Uterus (tissue), 4 donors: ENCODE data around the gene GIPC3. TPM values are rescaled to one million over a fixed set of nuclear protein-coding genes. Genes with fewer than 3 reads are reported as not detected.
"Not testable (repeated sequence)": the region's sequence is repeated elsewhere in the genome, so short reads cannot be mapped to it uniquely, and the experiment has no call there.

Experiments used
- DNase-seq, 2 donors: peaks; one replicate each; pipeline ENCODE4 v3.0.0-alpha.2; 2019 to 2020
- H3K27ac ChIP-seq, 2 donors: fragments of 200-600 bp; sonication (generic); 1 replicate in 1 of 2; 2 replicates in 1 of 2; pipeline ENCODE4 v1.5.1; 2016 to 2018
- H3K27me3 ChIP-seq, 2 donors: fragments of 200-600 bp; sonication (generic); one replicate each; pipeline ENCODE4 v1.5.1; 2018 to 2019; ENCODE audit warnings: control low read depth in 1 of 2
- H3K36me3 ChIP-seq, 2 donors: fragments of 200-600 bp; sonication (generic); one replicate each; pipeline ENCODE4 v1.5.1; 2019; ENCODE audit warnings: control low read depth in 1 of 2
- H3K4me1 ChIP-seq, 2 donors: fragments of 200-600 bp; sonication (generic); one replicate each; pipeline ENCODE4 v1.5.1; 2018 to 2019; ENCODE audit warnings: control low read depth in 1 of 2
- H3K4me3 ChIP-seq, 2 donors: fragments of 200-600 bp; sonication (generic); 1 replicate in 1 of 2; 2 replicates in 1 of 2; pipeline ENCODE4 v1.5.1; 2018 to 2019; ENCODE audit warnings: mild to moderate bottlenecking in 1 of 2
- H3K9me3 ChIP-seq, 2 donors: fragments of 200-600 bp; sonication (generic); one replicate each; pipeline ENCODE4 v1.5.1; 2019; ENCODE audit warnings: control low read depth in 1 of 2
- CTCF ChIP-seq, 4 experiments: fragments of 200-600 bp in 2 of 4; fragments of 450-650 bp in 2 of 4; sonication (generic) in 2 of 4; IDR thresholded peaks; one replicate each; pipeline ENCODE4 v1.5.1; 2016 to 2019; ENCODE audit warnings: antibody characterized with exemption in 4 of 4, mild to moderate bottlenecking in 2 of 4, moderate library complexity in 1 of 4
- POLR2A ChIP-seq, 2 donors: fragments of 450-650 bp; IDR thresholded peaks; one replicate each; pipeline ENCODE4 v1.6.1; 2016; ENCODE audit warnings: antibody characterized with exemption in 2 of 2, mild to moderate bottlenecking in 1 of 2, moderate library complexity in 1 of 2
- intact Hi-C: fragments of 100-400 bp; cut with DNase I; formaldehyde crosslinking; loops from one replicate; pipeline ENCODE4 v1.15.1; 2023; ENCODE audit warnings: low total_unique reads
- total RNA-seq, 4 donors: library from RNA; depleted of rRNA in 3 of 4; stranded (reverse); fragments of >200 nt in 3 of 4; gene quantifications; one replicate each; pipeline versions ENCODE4 v1.1.0 to v1.2.4, GENCODE V29; 2014 to 2023
- donor health status: DM: yes; HTN: yes; CAD: no.

GIPC3 gene
- total RNA-seq, 4 donors from 2014 or later, result 0.07 to 4.0 TPM; not detected in 2

- intact Hi-C loops, result loop anchor here (10.0 kb wide), 1 partner anchor 58 kb away; no protein-coding TSS in a partner anchor
- Histone ChIP-seq H3K27ac (peak overlapping the region; percentile 2 to 52), H3K9me3 (no peaks in the 10 kb centered on the region), H3K4me1 (peaks cover 0 to 14% of the 10 kb centered on the region in 2 donors), H3K4me3 (peak overlapping the region; percentile 54 to 72), H3K36me3 (no peaks in the 10 kb centered on the region), H3K27me3 (no peaks in the 10 kb centered on the region)
- peak in 1 of 4 experiments; percentile 14 for TF ChIP-seq CTCF (IDR thresholded peaks at IDR 0.05)
- no peak for TF ChIP-seq POLR2A (IDR thresholded peaks at IDR 0.05)
- DNase-seq, result no peak
These were observed 28.3 kb upstream of the GIPC3 start for GRCh38 chr19:3556978-3557460.

- H3K27ac ChIP-seq, result peak within 1 kb of the TSS; percentile 65 to 73
- TF ChIP-seq POLR2A (IDR thresholded peaks at IDR 0.05), result peak; percentile 78 to 81
- peak in 2 of 4 experiments; percentile 23 to 35 for TF ChIP-seq CTCF (IDR thresholded peaks at IDR 0.05)
- H3K9me3 ChIP-seq, result no peaks in the 10 kb centered on the region
- H3K27me3 ChIP-seq, result no peaks in the 10 kb centered on the region
- intact Hi-C loops, result loop anchor here (10.0 kb wide), 1 partner anchor 57 kb away; no protein-coding TSS in a partner anchor
- H3K36me3 ChIP-seq, result no peaks in the 10 kb centered on the region
- DNase-seq, result peak; percentile 91 to 95
- H3K4me1 ChIP-seq, result peaks cover 0 to 14% of the 10 kb centered on the region in 2 donors
- peak within 1 kb of the TSS; percentile 54 to 72 for H3K4me3 ChIP-seq
These were observed 27.6 kb upstream of the GIPC3 start, which contains the start of gene MFSD12 for GRCh38 chr19:3557461-3558248. Gene MFSD12, minus strand, starts transcription at chr19:3557586. Its CDS starts 183 bp downstream, at chr19:3557403.

GRCh38 chr19:3563709-3564524 lies 21.4 kb upstream of the GIPC3 start:
- Histone ChIP-seq H3K4me3 (no peak overlapping the region), H3K4me1 (no peaks in the 10 kb centered on the region), H3K27me3 (no peaks in the 10 kb centered on the region), H3K27ac (no peak overlapping the region), H3K36me3 (no peaks in the 10 kb centered on the region), H3K9me3 (no peaks in the 10 kb centered on the region)
- TF ChIP-seq POLR2A (IDR thresholded peaks at IDR 0.05), result no peak
- TF ChIP-seq CTCF (IDR thresholded peaks at IDR 0.05), result no peak
- intact Hi-C loops, result no loop called here
- DNase-seq, result no peak

GRCh38 chr19:3565139-3565538 lies 20.1 kb upstream of the GIPC3 start:
- no peak overlapping the region for H3K27ac ChIP-seq
- H3K36me3 ChIP-seq, result no peaks in the 10 kb centered on the region
- TF ChIP-seq POLR2A (IDR thresholded peaks at IDR 0.05) (no peak), CTCF (IDR thresholded peaks at IDR 0.05) (no peak)
- DNase-seq, result no peak
- H3K27me3 ChIP-seq, result no peaks in the 10 kb centered on the region
- intact Hi-C loops, result no loop called here
- no peak overlapping the region for H3K4me3 ChIP-seq
- no peaks in the 10 kb centered on the region for H3K9me3 ChIP-seq
- no peaks in the 10 kb centered on the region for H3K4me1 ChIP-seq

GRCh38 chr19:3570042-3570441 lies 15.2 kb upstream of the GIPC3 start:
- H3K27ac ChIP-seq, H3K4me1 ChIP-seq, H3K9me3 ChIP-seq, DNase-seq, H3K36me3 ChIP-seq, intact Hi-C loops, H3K27me3 ChIP-seq, H3K4me3 ChIP-seq: not testable (repeated sequence)
